ENCODE results near the gene ESPN.

ESPN gene

GRCh38 chr1:6496890-6497214, 72.3 kb downstream of the ESPN start:
- Histone ChIP-seq H3K36me3 (ENCODE audit: control insufficient read depth in 1 of 2, insufficient read depth in 2 of 2, low read length in 2 of 2) (peaks cover 5 to 10% of the 10 kb centered on the region in 2 experiments), H3K27me3 (ENCODE audit: insufficient read depth, low read length) (no peaks in the 10 kb centered on the region), H3K18ac (ENCODE audit: low read length) (peak overlapping the region; percentile 68), H3K4me1 (ENCODE audit: control insufficient read depth in 1 of 2, insufficient read depth in 2 of 2, low read length in 2 of 2) (peaks cover 25 to 36% of the 10 kb centered on the region in 2 experiments), H3K23ac (ENCODE audit: low read length) (no peak overlapping the region), H4K8ac (ENCODE audit: low read depth, low read length) (peak overlapping the region; percentile 41), H3K9me3 (ENCODE audit: insufficient read depth, low read depth, low read length) (peaks cover 2% of the 10 kb centered on the region), H2BK5ac (ENCODE audit: low read depth, low read length, poor library complexity) (peak overlapping the region; percentile 33), H3K9ac (ENCODE audit: low read length) (peak overlapping the region; percentile 83), H3K79me2 (ENCODE audit: control insufficient read depth, insufficient read depth, low read length, poor library complexity) (peaks cover 9% of the 10 kb centered on the region), H3K27ac (ENCODE audit: low read depth, low read length) (no peak overlapping the region), H4K91ac (ENCODE audit: low read depth, low read length) (peak overlapping the region; percentile 77), H2AK5ac (ENCODE audit: low read length) (peak overlapping the region; percentile 34), H3K4me3 (ENCODE audit: low read depth, low read length) (peak overlapping the region; percentile 80), H2AFZ (ENCODE audit: insufficient read depth, low read length, poor library complexity) (no peak overlapping the region), H3K4me2 (ENCODE audit: low read length) (peak overlapping the region; percentile 93), H3K14ac (ENCODE audit: low read length) (peak overlapping the region; percentile 54), H2BK120ac (ENCODE audit: insufficient read depth, low read length, poor library complexity) (peak overlapping the region; percentile 69), H3K4ac (ENCODE audit: low read depth, low read length) (no peak overlapping the region), H2BK12ac (ENCODE audit: low read length) (no peak overlapping the region), H3K79me1 (ENCODE audit: low read length) (peaks cover 16% of the 10 kb centered on the region), H4K12ac (ENCODE audit: low read depth, low read length) (no peak overlapping the region)
- no CpG with 5 or more reads among the region's 21 CpGs for WGBS (ENCODE audit: extremely low coverage, insufficient coverage, insufficient read length)
- no peak for DNase-seq

DNA sequence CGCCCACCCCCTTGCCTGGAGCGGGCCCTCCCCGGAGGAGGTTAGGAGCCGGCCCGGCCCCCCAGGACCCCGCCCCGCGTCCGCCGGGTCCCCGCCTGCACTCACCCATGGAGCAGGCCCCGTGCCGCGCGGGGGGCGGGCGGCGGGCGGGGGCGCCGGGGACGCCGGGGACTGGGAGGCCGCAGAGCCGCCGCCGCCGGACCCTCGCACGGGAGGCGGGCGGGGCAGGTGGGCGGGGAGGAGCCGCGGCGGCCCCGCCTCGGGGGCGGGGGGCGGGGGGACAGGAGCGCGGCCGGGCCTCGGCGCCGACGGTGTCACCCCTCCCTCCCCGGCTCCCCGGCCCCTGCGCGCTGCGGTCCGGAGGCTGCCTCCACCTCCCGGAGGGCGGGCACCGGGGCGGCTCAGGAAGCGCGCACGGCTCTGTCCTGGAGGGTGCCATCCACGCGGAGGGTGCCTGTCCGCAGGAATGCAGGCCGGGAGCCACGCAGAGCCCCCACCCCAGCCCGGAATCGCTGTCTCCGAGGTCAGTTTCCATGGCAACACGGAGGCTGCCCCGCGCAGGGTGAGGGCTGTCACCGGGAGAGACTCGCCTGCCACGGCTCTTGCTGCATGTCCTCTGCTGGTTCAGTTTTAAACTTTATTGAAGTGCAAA, 72.8 kb downstream of the ESPN start:
- H2AFZ ChIP-seq (ENCODE audit: insufficient read depth, low read length, poor library complexity) = peak overlapping the region; percentile 7
- H3K4me2 ChIP-seq (ENCODE audit: low read length) = peak overlapping the region; percentile 93
- peak; percentile 62 to 75 for DNase-seq
- no peaks in the 10 kb centered on the region for H3K27me3 ChIP-seq (ENCODE audit: insufficient read depth, low read length)
- no peak overlapping the region for H3K9ac ChIP-seq (ENCODE audit: low read length)
- peaks cover 13% of the 10 kb centered on the region for H3K79me1 ChIP-seq (ENCODE audit: low read length)
- H3K14ac ChIP-seq (ENCODE audit: low read length) = peak overlapping the region; percentile 54
- no peaks in the 10 kb centered on the region for H3K9me3 ChIP-seq (ENCODE audit: insufficient read depth, low read depth, low read length)
- peak overlapping the region; percentile 68 for H3K18ac ChIP-seq (ENCODE audit: low read length)
- no peak overlapping the region for H3K27ac ChIP-seq (ENCODE audit: low read depth, low read length)
- H3K79me2 ChIP-seq (ENCODE audit: control insufficient read depth, insufficient read depth, low read length, poor library complexity) = peaks cover 6% of the 10 kb centered on the region
- H4K12ac ChIP-seq (ENCODE audit: low read depth, low read length) = no peak overlapping the region
- peak overlapping the region; percentile 77 for H4K91ac ChIP-seq (ENCODE audit: low read depth, low read length)
- H4K8ac ChIP-seq (ENCODE audit: low read depth, low read length) = peak overlapping the region; percentile 55
- H3K36me3 ChIP-seq (ENCODE audit: control insufficient read depth in 1 of 2, insufficient read depth in 2 of 2, low read length in 2 of 2) = peaks cover 2 to 10% of the 10 kb centered on the region in 2 experiments
- peak overlapping the region; percentile 69 for H2BK120ac ChIP-seq (ENCODE audit: insufficient read depth, low read length, poor library complexity)
- peak overlapping the region; percentile 80 for H3K4me3 ChIP-seq (ENCODE audit: low read depth, low read length)
- no peak overlapping the region for H3K23ac ChIP-seq (ENCODE audit: low read length)
- no CpG with 5 or more reads among the region's 74 CpGs for WGBS (ENCODE audit: extremely low coverage, insufficient coverage, insufficient read length)
- peak overlapping the region; percentile 33 for H2BK5ac ChIP-seq (ENCODE audit: low read depth, low read length, poor library complexity)
- no peak overlapping the region for H2BK12ac ChIP-seq (ENCODE audit: low read length)
- H2AK5ac ChIP-seq (ENCODE audit: low read length) = no peak overlapping the region
- H3K4me1 ChIP-seq (ENCODE audit: control insufficient read depth in 1 of 2, insufficient read depth in 2 of 2, low read length in 2 of 2) = peaks cover 20 to 34% of the 10 kb centered on the region in 2 experiments
- H3K4ac ChIP-seq (ENCODE audit: low read depth, low read length) = no peak overlapping the region

DNA sequence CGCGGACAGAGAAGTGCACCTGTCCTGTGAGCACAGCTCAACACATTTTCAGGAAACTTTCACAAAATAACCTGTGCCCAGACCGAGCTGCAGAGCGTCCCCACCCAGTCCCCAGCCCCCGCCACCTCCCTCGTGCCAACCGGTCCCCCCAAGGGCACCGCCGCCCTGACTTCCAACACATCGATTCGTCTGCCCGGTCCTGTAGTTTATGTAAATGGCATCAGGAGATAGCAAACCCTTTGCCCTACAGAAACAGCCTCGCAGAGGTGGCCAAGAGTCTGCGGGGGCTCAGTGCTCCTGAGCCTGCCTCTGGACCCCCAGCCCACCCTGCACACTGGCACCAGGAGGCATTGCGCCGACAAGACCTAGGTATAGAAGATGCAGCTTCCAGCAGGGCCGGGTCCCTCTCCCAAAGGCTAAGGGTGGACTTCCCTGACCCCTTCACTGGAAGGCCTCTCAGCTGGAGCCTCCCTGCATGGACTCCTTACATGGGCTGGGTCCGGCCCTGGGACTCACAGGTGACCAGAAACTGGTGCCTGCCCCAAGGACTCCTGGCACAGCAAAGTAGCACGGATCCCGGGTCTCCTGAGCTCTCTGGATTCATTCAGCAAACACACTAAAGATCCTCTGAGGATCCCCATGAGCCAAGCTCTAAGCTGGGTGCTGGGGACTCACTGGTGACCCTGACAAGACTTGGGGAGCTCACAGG, 73.4 kb downstream of the ESPN start:
- Histone ChIP-seq H3K9me3 (ENCODE audit: insufficient read depth, low read depth, low read length) (no peaks in the 10 kb centered on the region), H3K4me1 (ENCODE audit: control insufficient read depth in 1 of 2, insufficient read depth in 2 of 2, low read length in 2 of 2) (peaks cover 20 to 34% of the 10 kb centered on the region in 2 experiments), H4K8ac (ENCODE audit: low read depth, low read length) (no peak overlapping the region), H3K4me3 (ENCODE audit: low read depth, low read length) (no peak overlapping the region), H2BK12ac (ENCODE audit: low read length) (no peak overlapping the region), H3K27ac (ENCODE audit: low read depth, low read length) (no peak overlapping the region), H3K79me2 (ENCODE audit: control insufficient read depth, insufficient read depth, low read length, poor library complexity) (peaks cover 6% of the 10 kb centered on the region), H3K9ac (ENCODE audit: low read length) (no peak overlapping the region), H2AFZ (ENCODE audit: insufficient read depth, low read length, poor library complexity) (peak overlapping the region; percentile 7), H2BK5ac (ENCODE audit: low read depth, low read length, poor library complexity) (no peak overlapping the region), H3K4me2 (ENCODE audit: low read length) (peak overlapping the region; percentile 93), H3K36me3 (ENCODE audit: control insufficient read depth in 1 of 2, insufficient read depth in 2 of 2, low read length in 2 of 2) (peaks cover 0 to 8% of the 10 kb centered on the region in 2 experiments), H3K23ac (ENCODE audit: low read length) (no peak overlapping the region), H2BK120ac (ENCODE audit: insufficient read depth, low read length, poor library complexity) (no peak overlapping the region), H3K4ac (ENCODE audit: low read depth, low read length) (no peak overlapping the region), H3K14ac (ENCODE audit: low read length) (no peak overlapping the region), H2AK5ac (ENCODE audit: low read length) (no peak overlapping the region), H3K79me1 (ENCODE audit: low read length) (peaks cover 13% of the 10 kb centered on the region), H4K91ac (ENCODE audit: low read depth, low read length) (no peak overlapping the region), H3K27me3 (ENCODE audit: insufficient read depth, low read length) (no peaks in the 10 kb centered on the region), H3K18ac (ENCODE audit: low read length) (no peak overlapping the region), H4K12ac (ENCODE audit: low read depth, low read length) (no peak overlapping the region)
- no peak for DNase-seq
- WGBS (ENCODE audit: extremely low coverage, insufficient coverage, insufficient read length) = no CpG with 5 or more reads among the region's 20 CpGs

DNA sequence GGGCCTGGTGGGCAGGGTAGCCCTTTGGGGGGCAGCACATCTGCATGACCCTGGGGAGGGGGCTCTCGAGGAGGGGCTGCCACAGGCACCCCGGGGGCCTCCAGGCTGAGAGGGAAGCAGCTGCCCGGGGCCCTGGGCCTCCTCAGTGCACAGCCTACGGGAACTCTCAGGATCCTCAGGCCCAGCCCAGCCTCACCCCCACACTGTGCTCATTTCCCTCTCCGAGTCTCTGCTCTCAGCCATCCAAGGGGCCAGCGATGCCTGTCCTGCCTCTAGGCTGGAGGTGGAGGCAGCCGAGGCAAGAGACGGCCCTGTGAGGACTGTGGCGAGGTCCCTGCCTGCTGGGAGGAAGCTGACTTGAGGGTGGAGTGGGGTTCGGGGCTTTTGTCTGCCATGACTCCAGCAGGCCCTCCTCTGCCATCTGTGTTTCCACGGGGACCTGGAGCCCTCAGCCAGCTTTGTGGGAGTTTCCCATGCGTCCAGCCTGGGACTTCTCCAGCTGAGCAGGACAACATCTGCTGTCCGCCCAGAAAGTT, 74.1 kb downstream of the ESPN start:
- H3K4me1 ChIP-seq (ENCODE audit: control insufficient read depth in 1 of 2, insufficient read depth in 2 of 2, low read length in 2 of 2) = peaks cover 20 to 34% of the 10 kb centered on the region in 2 experiments
- no peak overlapping the region for H3K14ac ChIP-seq (ENCODE audit: low read length)
- H2BK12ac ChIP-seq (ENCODE audit: low read length) = peak overlapping the region; percentile 19
- no peak overlapping the region for H3K4ac ChIP-seq (ENCODE audit: low read depth, low read length)
- H4K91ac ChIP-seq (ENCODE audit: low read depth, low read length) = peak overlapping the region; percentile 13
- no peak overlapping the region for H2BK120ac ChIP-seq (ENCODE audit: insufficient read depth, low read length, poor library complexity)
- no peak overlapping the region for H3K9ac ChIP-seq (ENCODE audit: low read length)
- no peak overlapping the region for H3K4me3 ChIP-seq (ENCODE audit: low read depth, low read length)
- peaks cover 0 to 5% of the 10 kb centered on the region in 2 experiments for H3K36me3 ChIP-seq (ENCODE audit: control insufficient read depth in 1 of 2, insufficient read depth in 2 of 2, low read length in 2 of 2)
- WGBS (ENCODE audit: extremely low coverage, insufficient coverage, insufficient read length) = no CpG with 5 or more reads among the region's 13 CpGs
- no peak overlapping the region for H2BK5ac ChIP-seq (ENCODE audit: low read depth, low read length, poor library complexity)
- no peak overlapping the region for H3K23ac ChIP-seq (ENCODE audit: low read length)
- H3K79me2 ChIP-seq (ENCODE audit: control insufficient read depth, insufficient read depth, low read length, poor library complexity) = peaks cover 6% of the 10 kb centered on the region
- no peaks in the 10 kb centered on the region for H3K9me3 ChIP-seq (ENCODE audit: insufficient read depth, low read depth, low read length)
- H3K79me1 ChIP-seq (ENCODE audit: low read length) = peaks cover 13% of the 10 kb centered on the region
- H3K18ac ChIP-seq (ENCODE audit: low read length) = no peak overlapping the region
- H3K27ac ChIP-seq (ENCODE audit: low read depth, low read length) = no peak overlapping the region
- no peaks in the 10 kb centered on the region for H3K27me3 ChIP-seq (ENCODE audit: insufficient read depth, low read length)
- H2AK5ac ChIP-seq (ENCODE audit: low read length) = no peak overlapping the region
- H3K4me2 ChIP-seq (ENCODE audit: low read length) = no peak overlapping the region
- no peak overlapping the region for H4K12ac ChIP-seq (ENCODE audit: low read depth, low read length)
- no peak overlapping the region for H4K8ac ChIP-seq (ENCODE audit: low read depth, low read length)
- H2AFZ ChIP-seq (ENCODE audit: insufficient read depth, low read length, poor library complexity) = no peak overlapping the region
- DNase-seq = no peak
